Lung microvascular endothelial cell (primary cell): ENCODE data around the gene HES7. TPM values are rescaled to one million over a fixed set of nuclear protein-coding genes. Genes with fewer than 3 reads are reported as not detected.

Source experiments
- DNase-seq, 2 donors: peaks; one replicate each; pipeline versions ENCODE4 v3.0.0 to v3.0.0-alpha.2; 2010; ENCODE audit warnings: low read depth in 2 of 2
- total RNA-seq: library from RNA; depleted of rRNA; stranded (reverse); fragments of >200 nt; gene quantifications from 2 replicates; pipeline ENCODE4 v1.2.1, GENCODE V29; 2014

The HES7 gene
- total RNA-seq, 1 donor from 2014 or later, result not detected

- DNase-seq, result no peak
Measured at GRCh38 chr17:8074554-8074953, 49.4 kb downstream of the HES7 start.

GRCh38 chr17:8073627-8074484, 50.0 kb downstream of the HES7 start:
- peak; percentile 71 to 80 for DNase-seq

DNA sequence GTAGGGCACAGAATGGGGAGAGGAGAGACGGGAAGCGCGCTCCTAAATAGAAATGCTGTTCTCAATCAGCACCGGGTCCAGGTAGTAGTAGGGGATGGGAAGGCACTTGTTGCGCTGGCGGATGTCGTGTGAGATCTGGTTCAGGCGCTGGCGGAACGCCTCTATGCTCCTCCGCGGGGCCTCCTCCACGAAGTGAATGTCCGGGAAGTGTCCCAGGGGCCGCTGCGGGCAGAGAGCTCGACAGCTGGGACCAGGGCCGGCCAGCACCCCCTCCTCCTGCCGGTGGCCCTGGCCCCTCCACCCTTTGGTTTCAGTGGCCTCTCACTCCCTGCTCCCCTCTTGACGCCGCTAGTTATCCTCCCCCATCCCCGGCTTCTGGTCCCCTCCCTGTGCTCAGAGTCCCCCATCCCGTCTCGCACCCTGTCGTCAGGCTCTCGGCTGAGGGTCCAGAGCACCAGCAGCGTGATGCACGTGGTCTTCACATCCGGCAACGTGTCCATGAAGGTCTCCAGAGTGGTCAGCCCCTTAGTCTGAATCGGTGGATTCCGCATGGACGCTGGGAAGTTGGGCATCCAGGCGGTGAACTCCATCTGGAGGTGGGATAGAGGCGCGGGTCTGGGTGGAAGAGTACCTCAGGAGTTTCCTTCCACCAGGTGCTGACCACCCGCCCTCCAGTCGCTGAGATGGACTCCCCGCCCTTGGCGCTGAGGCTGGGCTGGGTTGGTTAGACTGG, 51.0 kb downstream of the HES7 start:
- no peak for DNase-seq

GRCh38 chr17:8072341-8072728, 51.6 kb downstream of the HES7 start:
- no peak for DNase-seq

DNA sequence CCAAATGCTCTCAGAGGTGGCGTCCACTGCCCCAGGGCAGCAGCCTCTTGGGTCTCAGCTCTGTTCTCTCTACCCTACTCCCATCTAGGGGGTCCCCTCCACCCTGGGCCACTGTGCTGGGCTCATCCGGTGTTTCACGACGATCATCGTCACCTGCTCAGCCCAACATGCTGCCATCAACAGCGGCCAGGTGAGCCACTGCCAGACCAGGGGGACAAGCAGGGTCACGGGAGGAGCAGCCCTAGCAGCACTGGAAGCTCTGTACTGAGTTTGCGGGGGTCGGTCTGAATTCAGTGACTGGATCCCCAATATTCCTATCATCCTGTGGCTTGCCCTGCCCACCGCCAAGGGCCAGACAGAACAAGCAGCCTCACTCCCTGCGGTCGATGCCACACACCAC, 52.4 kb downstream of the HES7 start:
- DNase-seq, result no peak

Other genes with a start within 250 kb of the HES7 start
- 58.0 and 58.7 TPM in 2 replicates for gene CHD3, start 235.3 kb downstream of the HES7 start, total RNA-seq
- gene RNF227, start 207.8 kb downstream of the HES7 start, total RNA-seq, result 0.44 and 0.79 TPM in 2 replicates
- gene KCNAB3, start 194.2 kb downstream of the HES7 start, total RNA-seq, result 0.22 and 0.40 TPM in 2 replicates
- 48.8 and 54.7 TPM in 2 replicates for gene TRAPPC1, start 192.2 kb downstream of the HES7 start, total RNA-seq
- 10.5 and 11.9 TPM in 2 replicates for gene CNTROB, start 191.9 kb downstream of the HES7 start, total RNA-seq
- gene GUCY2D, start 121.5 kb downstream of the HES7 start, total RNA-seq, result not detected in 2 replicates
- not detected in 2 replicates for gene ALOX15B, start 85.0 kb downstream of the HES7 start, total RNA-seq
- not detected in 2 replicates for gene ALOX12B, start 36.4 kb downstream of the HES7 start, total RNA-seq
- gene ALOXE3, start 5.6 kb downstream of the HES7 start, total RNA-seq, result under 0.01 TPM in 1 of 2 replicates, not detected in the other
- 5.2 and 10.7 TPM in 2 replicates for gene PER1, start 28.3 kb upstream of the HES7 start, total RNA-seq
- gene VAMP2, start 38.8 kb upstream of the HES7 start, total RNA-seq, result 2.8 and 4.6 TPM in 2 replicates
- gene TMEM107, start 52.3 kb upstream of the HES7 start, total RNA-seq, result 21.2 and 21.6 TPM in 2 replicates
- 7.8 and 8.9 TPM in 2 replicates for gene BORCS6, start 66.1 kb upstream of the HES7 start, total RNA-seq
- gene AURKB, start 86.5 kb upstream of the HES7 start, total RNA-seq, result 4.4 and 16.6 TPM in 2 replicates
- 3.5 and 7.1 TPM in 2 replicates for gene CTC1, start 124.0 kb upstream of the HES7 start, total RNA-seq
- 12.7 and 15.0 TPM in 2 replicates for gene PFAS, start 125.2 kb upstream of the HES7 start, total RNA-seq
- gene RANGRF, start 164.6 kb upstream of the HES7 start, total RNA-seq, result 9.2 and 9.7 TPM in 2 replicates
- gene SLC25A35, start 171.3 kb upstream of the HES7 start, total RNA-seq, result 0.22 and 0.40 TPM in 2 replicates
- 6.7 and 8.1 TPM in 2 replicates for gene ARHGEF15, start 186.1 kb upstream of the HES7 start, total RNA-seq
- not detected in 2 replicates for gene ODF4, start 215.7 kb upstream of the HES7 start, total RNA-seq